SK-N-SH (cell line): ENCODE data around the gene RAB8A. TPM values are rescaled to one million over a fixed set of nuclear protein-coding genes. Genes with fewer than 3 reads are reported as not detected.
A peak's percentile ranks its signal among the peaks of the same experiment; 100 is the strongest.
"Not testable (repeated sequence)": the region's sequence is repeated elsewhere in the genome, so short reads cannot be mapped to it uniquely, and the experiment has no call there.

Source experiments
- CTCF ChIA-PET: fragments of 300-600, 350-600 bp; formaldehyde crosslinking; extraction: SDS; loops from one replicate; lab custom pipeline; 2021; lab: Yijun Ruan, JAX
- POLR2A ChIA-PET: fragments of 350-600 bp; sonication (Branson Sonifier 250); formaldehyde crosslinking; extraction: SDS; loops from one replicate; lab custom pipeline; 2020; ENCODE audit warnings: antibody characterized with exemption, inconsistent platforms; lab: Yijun Ruan, JAX
- DNase-seq: peaks from one replicate; pipeline ENCODE4 v3.0.0; 2012
- H2AFZ ChIP-seq: fragments of 200-600 bp; sonication (generic); 2 replicates; pipeline ENCODE4 v1.8.1; 2016; ENCODE audit warnings: antibody characterized with exemption, mild to moderate bottlenecking, low read depth
- H3F3A ChIP-seq: fragments of 200-600 bp; sonication (generic); replicated peaks from 2 replicates; pipeline ENCODE3; 2016; ENCODE audit warnings: antibody characterized with exemption, mild to moderate bottlenecking; ENCODE audit not compliant: insufficient read depth
- H3K27ac ChIP-seq, 2 experiments: fragments of 200-500 bp in 1 of 2; fragments of 200-600 bp in 1 of 2; sonication (Bioruptor generic) in 1 of 2; sonication (generic), shearing (Covaris generic) in 1 of 2; 2 replicates each; pipeline versions ENCODE4 v1.5.1 to v1.6.1; 2014 to 2016; ENCODE audit warnings: low read depth in 2 of 2, inconsistent platforms in 1 of 2, low read length in 1 of 2, mild to moderate bottlenecking in 1 of 2, mixed read lengths in 1 of 2
- H3K27me3 ChIP-seq: fragments of 200-600 bp; sonication (generic), shearing (Covaris generic); 2 replicates; pipeline ENCODE4 v1.6.1; 2016; ENCODE audit warnings: mixed run types; ENCODE audit not compliant: insufficient read depth
- H3K36me3 ChIP-seq, 2 experiments: fragments of 200-500 bp in 1 of 2; fragments of 200-600 bp in 1 of 2; sonication (Bioruptor generic) in 1 of 2; sonication (generic) in 1 of 2; replicated peaks in 1 of 2; 2 replicates each; pipeline versions ENCODE3 to v1.5.1; 2014 to 2016; ENCODE audit warnings: low read length in 1 of 2, mild to moderate bottlenecking in 1 of 2; ENCODE audit not compliant: insufficient read depth in 2 of 2, control insufficient read depth in 1 of 2
- H3K4me1 ChIP-seq, 2 experiments: fragments of 200-500 bp in 1 of 2; fragments of 200-600 bp in 1 of 2; sonication (Bioruptor generic) in 1 of 2; sonication (generic), shearing (Covaris generic) in 1 of 2; 2 replicates each; pipeline versions ENCODE4 v1.5.1 to v1.6.1; 2014 to 2016; ENCODE audit warnings: low read depth in 1 of 2, low read length in 1 of 2, mixed run types in 1 of 2; ENCODE audit not compliant: insufficient read depth in 2 of 2, control insufficient read depth in 1 of 2
- H3K4me2 ChIP-seq: fragments of 200-600 bp; sonication (generic), shearing (Covaris generic); 2 replicates; pipeline ENCODE4 v1.6.1; 2017; ENCODE audit warnings: mixed run types
- H3K4me3 ChIP-seq, 2 experiments: fragments of 200-500 bp in 1 of 2; fragments of 200-600 bp in 1 of 2; sonication (Bioruptor generic) in 1 of 2; sonication (generic), shearing (Covaris generic) in 1 of 2; 2 replicates each; pipeline versions ENCODE4 v1.5.1 to v1.8.1; 2014 to 2016; ENCODE audit warnings: low read depth in 2 of 2, inconsistent platforms in 1 of 2, low read length in 1 of 2, mild to moderate bottlenecking in 1 of 2, mixed read lengths in 1 of 2, moderate library complexity in 1 of 2
- H3K79me2 ChIP-seq: fragments of 200-600 bp; sonication (generic); 2 replicates; pipeline ENCODE4 v1.8.1; 2017; ENCODE audit warnings: mild to moderate bottlenecking; ENCODE audit not compliant: insufficient read depth
- H3K9ac ChIP-seq: fragments of 200-600 bp; sonication (generic); 2 replicates; pipeline ENCODE4 v1.6.1; 2017; ENCODE audit warnings: mixed run types
- H3K9me2 ChIP-seq: fragments of 200-600 bp; sonication (generic); 2 replicates; pipeline ENCODE4 v1.6.1; 2017; ENCODE audit warnings: mixed run types
- H3K9me3 ChIP-seq: fragments of 200-600 bp; sonication (generic); 2 replicates; pipeline ENCODE4 v1.6.1; 2017; ENCODE audit warnings: mixed run types, mild to moderate bottlenecking, moderate library complexity
- H4K20me1 ChIP-seq: fragments of 200-600 bp; sonication (generic); 2 replicates; pipeline ENCODE4 v1.6.1; 2017; ENCODE audit warnings: mild to moderate bottlenecking, mixed run types; ENCODE audit not compliant: insufficient read depth
- CHD2 ChIP-seq: fragments of 150-350 bp; IDR thresholded peaks from 2 replicates; pipeline ENCODE4 v1.6.1; 2018; ENCODE audit warnings: low read length; ENCODE audit not compliant: partially characterized antibody
- CTCF ChIP-seq: fragments of 200-600 bp; sonication (generic); IDR thresholded peaks from 2 replicates; pipeline ENCODE4 v1.6.1; 2017; ENCODE audit warnings: antibody characterized with exemption, mild to moderate bottlenecking, moderate library complexity
- EP300 ChIP-seq, 2 experiments: IDR thresholded peaks; 2 replicates each; pipeline versions ENCODE4 v1.4.0 to v1.6.1; 2012; ENCODE audit warnings: borderline replicate concordance in 1 of 2, low read depth in 1 of 2, low read length in 1 of 2
- FOSL2 ChIP-seq: IDR thresholded peaks from 2 replicates; pipeline ENCODE4 v1.4.0; 2012; ENCODE audit warnings: low read depth, mild to moderate bottlenecking, moderate library complexity, borderline replicate concordance
- FOXM1 ChIP-seq: IDR thresholded peaks from 2 replicates; pipeline ENCODE4 v1.4.0; 2012; ENCODE audit warnings: low read depth, mild to moderate bottlenecking
- GABPA ChIP-seq: IDR thresholded peaks from 2 replicates; pipeline ENCODE4 v1.4.0; 2012; ENCODE audit warnings: low read depth, mild to moderate bottlenecking
- IRF3 ChIP-seq: fragments of 150-350 bp; IDR thresholded peaks from 2 replicates; pipeline ENCODE4 v1.6.1; 2016; ENCODE audit warnings: mild to moderate bottlenecking, low read depth, low read length
- JUND ChIP-seq: IDR thresholded peaks from 2 replicates; pipeline ENCODE4 v1.4.0; 2012
- MEF2A ChIP-seq: IDR thresholded peaks from 2 replicates; pipeline ENCODE4 v1.4.0; 2012; ENCODE audit warnings: low read depth, borderline replicate concordance
- MXI1 ChIP-seq: IDR thresholded peaks from 2 replicates; pipeline ENCODE4 v1.6.1; 2012; ENCODE audit warnings: mild to moderate bottlenecking, low read depth, low read length, improper control_type of control experiment
- RAD21 ChIP-seq: IDR thresholded peaks from 2 replicates; pipeline ENCODE4 v1.6.1; 2012; ENCODE audit warnings: mild to moderate bottlenecking, low read length
- RCOR1 ChIP-seq: fragments of 150-350 bp; IDR thresholded peaks from 2 replicates; pipeline ENCODE4 v1.6.1; 2017; ENCODE audit warnings: antibody characterized with exemption, low read length
- RFX5 ChIP-seq: IDR thresholded peaks from 2 replicates; pipeline ENCODE4 v1.6.1; 2012; ENCODE audit warnings: mild to moderate bottlenecking, improper control_type of control experiment, low read length
- RXRA ChIP-seq: IDR thresholded peaks from 2 replicates; pipeline ENCODE4 v1.4.0; 2012; ENCODE audit warnings: low read depth, mild to moderate bottlenecking, borderline replicate concordance
- SMC3 ChIP-seq: IDR thresholded peaks from 2 replicates; pipeline ENCODE4 v1.6.1; 2012; ENCODE audit warnings: low read depth, low read length, improper control_type of control experiment
- TAF1 ChIP-seq: IDR thresholded peaks from 2 replicates; pipeline ENCODE4 v1.6.1; 2012; ENCODE audit warnings: low read depth, mild to moderate bottlenecking, low read length, moderate library complexity, borderline replicate concordance
- WGBS: methylation state at CpG from one replicate; pipeline ENCODE4 v1.1.6; 2017; ENCODE audit warnings: low lambda C conversion rate; 5-methylcytosine and 5-hydroxymethylcytosine counted together
- polyA plus RNA-seq, 3 experiments: library from polyadenylated mRNA; depleted of rRNA; stranded (reverse); fragments of >200 nt; gene quantifications; 2 replicates each; pipeline ENCODE4 v1.2.3, GENCODE V29; 2012
- TF ChIP-seq, protein P1 (sequence below): IDR thresholded peaks from 2 replicates; pipeline ENCODE4 v1.6.1; 2012; ENCODE audit warnings: mild to moderate bottlenecking, low read depth, low read length, moderate library complexity

The RAB8A gene
- polyA plus RNA-seq, 1 of the 3 experiments (the other 2 are of a cell fraction), result 55.2 TPM

- peaks cover 90% of the 10 kb centered on the region for H4K20me1 ChIP-seq
- H2AFZ ChIP-seq, result no peak overlapping the region
- H3K4me2 ChIP-seq, result no peak overlapping the region
- H3K27ac ChIP-seq, result peak overlapping the region in 1 of 2 experiments; percentile 13; a peak in 1 of 4 replicates
- no peaks in the 10 kb centered on the region for H3K27me3 ChIP-seq
- H3K4me3 ChIP-seq, result no peak overlapping the region
- H3K9me3 ChIP-seq, result no peaks in the 10 kb centered on the region
- H3K79me2 ChIP-seq, result peaks cover 98% of the 10 kb centered on the region
- WGBS, result 82% methylated on average over 5 of the region's 6 CpGs
- no peaks in the 10 kb centered on the region for H3K9me2 ChIP-seq
- ChIA-PET CTCF (interaction anchor here (1.7 kb wide), 1 partner anchor 12 kb away, joined by 5 read pairs; no protein-coding TSS in a partner anchor), POLR2A (no interaction called here)
- peaks cover 52 to 99% of the 10 kb centered on the region in 2 experiments for H3K36me3 ChIP-seq
- H3K4me1 ChIP-seq, result peaks cover 0 to 2% of the 10 kb centered on the region in 2 experiments; a peak in 2 of 4 replicates
- TF ChIP-seq MEF2A, result no peak
- TF ChIP-seq RCOR1, result no peak
- no peak for TF ChIP-seq JUND
- TF ChIP-seq FOXM1, result no peak
- no peak for TF ChIP-seq CHD2
- TF ChIP-seq EP300 (IDR thresholded peaks at IDR 0.05; ENCODE audit: borderline replicate concordance in 1 of 2, low read depth in 1 of 2, low read length in 1 of 2), result no peak
- TF ChIP-seq IRF3, result no peak
- TF ChIP-seq FOSL2, result no peak
- no peak for TF ChIP-seq SMC3
- no peak for TF ChIP-seq TAF1
- no peak for TF ChIP-seq GABPA
- no peak for TF ChIP-seq RAD21
- TF ChIP-seq MXI1, result no peak
- TF ChIP-seq CTCF, result no peak
- no peak for TF ChIP-seq RXRA
- no peak for TF ChIP-seq RFX5
- TF ChIP-seq, protein P1, sequence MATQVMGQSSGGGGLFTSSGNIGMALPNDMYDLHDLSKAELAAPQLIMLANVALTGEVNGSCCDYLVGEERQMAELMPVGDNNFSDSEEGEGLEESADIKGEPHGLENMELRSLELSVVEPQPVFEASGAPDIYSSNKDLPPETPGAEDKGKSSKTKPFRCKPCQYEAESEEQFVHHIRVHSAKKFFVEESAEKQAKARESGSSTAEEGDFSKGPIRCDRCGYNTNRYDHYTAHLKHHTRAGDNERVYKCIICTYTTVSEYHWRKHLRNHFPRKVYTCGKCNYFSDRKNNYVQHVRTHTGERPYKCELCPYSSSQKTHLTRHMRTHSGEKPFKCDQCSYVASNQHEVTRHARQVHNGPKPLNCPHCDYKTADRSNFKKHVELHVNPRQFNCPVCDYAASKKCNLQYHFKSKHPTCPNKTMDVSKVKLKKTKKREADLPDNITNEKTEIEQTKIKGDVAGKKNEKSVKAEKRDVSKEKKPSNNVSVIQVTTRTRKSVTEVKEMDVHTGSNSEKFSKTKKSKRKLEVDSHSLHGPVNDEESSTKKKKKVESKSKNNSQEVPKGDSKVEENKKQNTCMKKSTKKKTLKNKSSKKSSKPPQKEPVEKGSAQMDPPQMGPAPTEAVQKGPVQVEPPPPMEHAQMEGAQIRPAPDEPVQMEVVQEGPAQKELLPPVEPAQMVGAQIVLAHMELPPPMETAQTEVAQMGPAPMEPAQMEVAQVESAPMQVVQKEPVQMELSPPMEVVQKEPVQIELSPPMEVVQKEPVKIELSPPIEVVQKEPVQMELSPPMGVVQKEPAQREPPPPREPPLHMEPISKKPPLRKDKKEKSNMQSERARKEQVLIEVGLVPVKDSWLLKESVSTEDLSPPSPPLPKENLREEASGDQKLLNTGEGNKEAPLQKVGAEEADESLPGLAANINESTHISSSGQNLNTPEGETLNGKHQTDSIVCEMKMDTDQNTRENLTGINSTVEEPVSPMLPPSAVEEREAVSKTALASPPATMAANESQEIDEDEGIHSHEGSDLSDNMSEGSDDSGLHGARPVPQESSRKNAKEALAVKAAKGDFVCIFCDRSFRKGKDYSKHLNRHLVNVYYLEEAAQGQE, result no peak
- no peak for DNase-seq
- H3F3A ChIP-seq, result peaks cover 27% of the 10 kb centered on the region
- H3K9ac ChIP-seq, result no peak overlapping the region
These were observed 26.6 kb upstream of the RAB8A start for GRCh38 chr19:16085115-16085514.

DNA sequence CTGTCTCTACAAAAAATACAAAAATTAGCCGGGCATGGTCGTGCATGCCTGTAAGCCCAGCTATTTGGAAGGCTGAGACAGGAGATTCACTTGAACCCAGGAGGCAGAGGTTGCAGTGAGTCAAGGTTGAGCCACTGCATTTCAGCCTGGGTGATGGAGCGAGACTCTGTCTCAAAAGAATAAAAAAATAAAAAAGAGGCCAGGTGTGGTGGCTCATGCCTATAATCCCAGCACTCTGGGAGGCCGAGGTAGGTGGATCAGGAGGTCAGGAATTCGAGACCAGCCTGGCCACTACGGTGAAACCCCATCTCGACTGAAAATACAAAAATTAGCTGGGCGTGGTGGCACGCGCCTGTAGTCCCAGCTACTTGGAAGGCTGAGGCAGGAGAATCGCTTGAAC, 24.3 kb upstream of the RAB8A start:
- WGBS, result 90% methylated on average over 11 of the region's 11 CpGs
- H3K9me3 ChIP-seq, H3K4me3 ChIP-seq, H3K9ac ChIP-seq, H3K27me3 ChIP-seq, H3K9me2 ChIP-seq, H3K27ac ChIP-seq, H3K4me1 ChIP-seq, H2AFZ ChIP-seq, H3K4me2 ChIP-seq, POLR2A ChIA-PET, DNase-seq: not testable (repeated sequence)
- Histone ChIP-seq H3K36me3 (peaks cover 53 to 99% of the 10 kb centered on the region in 2 experiments), H3F3A (peaks cover 42% of the 10 kb centered on the region), H3K79me2 (peaks cover 97% of the 10 kb centered on the region), H4K20me1 (peaks cover 77% of the 10 kb centered on the region)
- CTCF ChIA-PET, result interaction anchor here (1.0 to 1.1 kb wide), 2 partner anchors 25 to 46 kb away, joined by 3 read pairs; no protein-coding TSS in a partner anchor
